Panc1 (cell line): Measurements from ENCODE around the gene ZC3HAV1. TPM values are rescaled to one million over a fixed set of nuclear protein-coding genes. Genes with fewer than 3 reads are reported as not detected.

Experiments used
- ATAC-seq: fragments of 200-7000 bp; cut with Tn5 transposase; 2 replicates; pipeline ENCODE4 v1.9.1; 2020; ENCODE audit warnings: mild to moderate bottlenecking, moderate library complexity
- BruUV-seq: library from RNA; stranded (reverse); fragments of 400-500 nt; replicated peaks from 2 replicates; lab custom pipeline; 2021; lab: Mats Ljungman, UMichigan
- CTCF ChIA-PET: fragments of 300-600 bp; sonication (Branson Sonifier 250); formaldehyde crosslinking; loops from one replicate; lab custom pipeline; 2022; ENCODE audit warnings: antibody characterized with exemption; lab: Charles Lee
- POLR2A ChIA-PET: fragments of 300-600 bp; sonication (Branson Sonifier 250); formaldehyde crosslinking; loops from one replicate; lab custom pipeline; 2022; ENCODE audit warnings: antibody characterized with exemption; lab: Charles Lee
- DNase-seq: peaks from one replicate; pipeline ENCODE4 v3.0.0-alpha.2; 2010; ENCODE audit warnings: low read depth, low spot score
- H3K27ac ChIP-seq: 2 replicates; pipeline ENCODE4 v1.5.1; 2011; ENCODE audit warnings: mild to moderate bottlenecking, low read length, inconsistent platforms
- H3K27me3 ChIP-seq: fragments of 200-500 bp; sonication (Bioruptor generic); 2 replicates; pipeline ENCODE4 v1.6.0; 2014; ENCODE audit warnings: low read length, inconsistent platforms; ENCODE audit not compliant: control insufficient read depth, insufficient read depth
- H3K36me3 ChIP-seq: fragments of 200-500 bp; sonication (Bioruptor generic); 2 replicates; pipeline ENCODE4 v1.5.1; 2014; ENCODE audit warnings: inconsistent platforms, mild to moderate bottlenecking, low read length, moderate library complexity; ENCODE audit not compliant: control insufficient read depth, insufficient read depth
- H3K4me1 ChIP-seq: 2 replicates; pipeline ENCODE4 v1.5.1; 2011; ENCODE audit warnings: inconsistent platforms, mild to moderate bottlenecking, low read length, moderate library complexity; ENCODE audit not compliant: control insufficient read depth, insufficient read depth
- H3K4me3 ChIP-seq, 2 experiments: 2 replicates each; pipeline ENCODE4 v1.5.1; 2011 to 2012; ENCODE audit warnings: low read depth in 2 of 2, low read length in 2 of 2, mild to moderate bottlenecking in 2 of 2, inconsistent platforms in 1 of 2, moderate library complexity in 1 of 2
- H3K9me3 ChIP-seq: fragments of 200-500 bp; sonication (Bioruptor generic); 2 replicates; pipeline ENCODE4 v1.5.1; 2014; ENCODE audit warnings: low read depth, mild to moderate bottlenecking, inconsistent platforms, low read length, moderate library complexity; ENCODE audit not compliant: control insufficient read depth, insufficient read depth
- CTCF ChIP-seq: fragments of 450-650 bp; IDR thresholded peaks from 2 replicates; pipeline ENCODE4 v1.5.1; 2017; ENCODE audit warnings: mild to moderate bottlenecking
- POLR2AphosphoS5 ChIP-seq: IDR thresholded peaks from 2 replicates; pipeline ENCODE4 v1.6.1; 2012; ENCODE audit warnings: mild to moderate bottlenecking, low read depth, low read length, moderate library complexity
- REST ChIP-seq, 2 experiments: IDR thresholded peaks; 2 replicates each; pipeline ENCODE4 v1.6.1; 2011 to 2012; ENCODE audit warnings: low read depth in 2 of 2, control low read depth in 1 of 2, low read length in 1 of 2, mild to moderate bottlenecking in 1 of 2, moderate library complexity in 1 of 2; ENCODE audit not compliant: insufficient read depth in 1 of 2
- SIN3A ChIP-seq: IDR thresholded peaks from 2 replicates; pipeline ENCODE4 v1.6.1; 2012; ENCODE audit warnings: low read depth, mild to moderate bottlenecking, low read length, moderate library complexity, borderline replicate concordance; ENCODE audit not compliant: insufficient read depth
- TCF7L2 ChIP-seq: IDR thresholded peaks from 2 replicates; pipeline ENCODE4 v1.6.1; 2011; ENCODE audit warnings: mild to moderate bottlenecking, low read depth, low read length, inconsistent platforms
- in situ Hi-C: cut with HindIII; loops from 2 replicates; pipeline ENCODE4 v1.10.0; 2016; ENCODE audit warnings: low sequenced_read_pairs, low pct_unique_long_range_greater_than_20kb
- intact Hi-C: fragments of 100-400 bp; cut with micrococcal nuclease; formaldehyde crosslinking; loops from one replicate; pipeline ENCODE4 v1.10.0; 2022; ENCODE audit not compliant: unreplicated experiment
- total RNA-seq: library from RNA; stranded (reverse); gene quantifications from one replicate; pipeline ENCODE4 v1.2.1, GENCODE V29; 2021; ENCODE audit not compliant: unreplicated experiment

Gene ZC3HAV1
- total RNA-seq, 1 experiment from 2014 or later, result 47.1 TPM

DNA sequence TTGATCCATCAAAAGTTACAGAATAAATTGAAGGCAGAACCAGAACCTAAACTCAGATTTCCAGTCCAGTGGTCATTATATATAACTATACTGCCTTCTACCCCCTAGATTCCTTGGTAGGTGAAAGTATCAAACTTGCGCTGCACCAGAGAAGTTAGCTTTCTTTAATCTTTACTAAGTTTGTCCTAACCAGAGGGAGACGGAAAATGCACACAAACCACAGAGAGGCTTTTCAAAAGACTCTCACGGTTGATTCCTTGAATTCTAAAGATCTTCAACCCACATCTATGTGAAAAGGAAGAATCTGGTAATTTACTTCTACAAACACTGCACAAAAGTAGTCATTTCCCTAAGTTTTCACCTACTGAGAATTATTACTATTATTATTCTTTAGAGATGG lies 110.1 kb downstream of the ZC3HAV1 start:
- in situ Hi-C loops, result no loop called here
- Histone ChIP-seq H3K27me3 (no peaks in the 10 kb centered on the region), H3K4me3 (no peak overlapping the region), H3K36me3 (no peaks in the 10 kb centered on the region; the same call in 1 of the 2 replicates), H3K4me1 (no peaks in the 10 kb centered on the region; the same call in 1 of the 2 replicates), H3K27ac (no peak overlapping the region), H3K9me3 (peaks cover 9% of the 10 kb centered on the region; the same call in 1 of the 2 replicates)
- BruUV-seq, result no TSS peak
- ChIA-PET CTCF (no interaction called here), POLR2A (no interaction called here)
- DNase-seq (no peak), ATAC-seq (no peak)
- intact Hi-C loops, result no loop called here
- no peak for TF ChIP-seq SIN3A
- no peak for TF ChIP-seq TCF7L2
- TF ChIP-seq POLR2AphosphoS5, result no peak
- TF ChIP-seq CTCF, result no peak
- no peak for TF ChIP-seq REST (IDR thresholded peaks at IDR 0.05; ENCODE audit: insufficient read depth in 1 of 2, low read depth in 2 of 2, low read length in 1 of 2)

Other genes with a start within 250 kb of the ZC3HAV1 start
- 14.1 TPM for gene KIAA1549, start 128.3 kb downstream of the ZC3HAV1 start, total RNA-seq
- gene ZC3HAV1L, start 73.7 kb downstream of the ZC3HAV1 start, total RNA-seq, result 27.3 TPM
- 14.0 TPM for gene UBN2, start 121.5 kb upstream of the ZC3HAV1 start, total RNA-seq
- 12.7 TPM for gene FMC1, start 231.6 kb upstream of the ZC3HAV1 start, total RNA-seq